B cell (primary cell): ENCODE results near the gene WNT9A. TPM values are rescaled to one million over a fixed set of nuclear protein-coding genes. Genes with fewer than 3 reads are reported as not detected.

ENCODE experiments used
- ATAC-seq: fragments of 200-7000 bp; cut with Tn5 transposase; one replicate; pipeline ENCODE4 v1.10.0; 2021; ENCODE audit warnings: low read depth, mild to moderate bottlenecking, moderate number of reproducible peaks, moderate library complexity
- CTCF ChIA-PET: fragments of 350-600 bp; sonication (Branson Sonifier 250); formaldehyde crosslinking; loops from one replicate; lab custom pipeline; 2021; ENCODE audit warnings: antibody characterized with exemption, inconsistent platforms; lab: Charles Lee
- POLR2A ChIA-PET: fragments of 350-600 bp; sonication (Branson Sonifier 250); formaldehyde crosslinking; loops from one replicate; lab custom pipeline; 2021; ENCODE audit warnings: antibody characterized with exemption; lab: Charles Lee
- DNase-seq: peaks from one replicate; pipeline ENCODE4 v3.0.0; 2013
- H2AFZ ChIP-seq: 2 replicates; pipeline ENCODE4 v1.6.1; 2012; ENCODE audit warnings: mild to moderate bottlenecking, low read depth, low read length; ENCODE audit not compliant: insufficient read depth, poor library complexity, severe bottlenecking
- H3K27ac ChIP-seq, 2 donors: 1 replicate in 1 of 2; 2 replicates in 1 of 2; pipeline ENCODE4 v1.5.1; 2012 to 2013; ENCODE audit warnings: low read length in 2 of 2, mild to moderate bottlenecking in 2 of 2, moderate library complexity in 1 of 2
- H3K27me3 ChIP-seq, 4 experiments: fragments of 200-600 bp in 1 of 4; sonication (generic) in 1 of 4; replicated peaks in 1 of 4; 1 replicate in 2 of 4; 2 replicates in 2 of 4; pipeline versions ENCODE4 v1.6.1 to v1.7.0; 2013 to 2016; ENCODE audit warnings: low read length in 3 of 4, mild to moderate bottlenecking in 2 of 4, mixed read lengths in 1 of 4, moderate library complexity in 1 of 4; ENCODE audit not compliant: insufficient read depth in 4 of 4, control insufficient read depth in 3 of 4; ENCODE audit errors: control extremely low read depth in 1 of 4
- H3K36me3 ChIP-seq, 2 experiments: replicated peaks in 1 of 2; 1 replicate in 1 of 2; 2 replicates in 1 of 2; pipeline versions ENCODE4 v1.6.1 to v1.7.1; 2013; ENCODE audit warnings: low read length in 1 of 2; ENCODE audit not compliant: insufficient read depth in 2 of 2, control insufficient read depth in 1 of 2; ENCODE audit errors: control extremely low read depth in 1 of 2, extremely low read depth in 1 of 2
- H3K4me1 ChIP-seq, 2 donors: fragments of 200-600 bp in 1 of 2; sonication (generic) in 1 of 2; 1 replicate in 1 of 2; 2 replicates in 1 of 2; pipeline versions ENCODE4 v1.5.1 to v1.6.1; 2013 to 2017; ENCODE audit warnings: low read length in 2 of 2; ENCODE audit not compliant: control insufficient read depth in 2 of 2, insufficient read depth in 2 of 2
- H3K4me2 ChIP-seq: replicated peaks from 2 replicates; pipeline ENCODE3; 2012; ENCODE audit warnings: mild to moderate bottlenecking, low read depth, low read length; ENCODE audit not compliant: poor library complexity, severe bottlenecking
- H3K4me3 ChIP-seq, 5 experiments: fragments of 200-600 bp in 1 of 5; sonication (generic) in 1 of 5; 1 replicate in 3 of 5; 2 replicates in 2 of 5; pipeline versions ENCODE4 v1.5.1 to v1.7.0; 2011 to 2016; ENCODE audit warnings: low read length in 4 of 5, mild to moderate bottlenecking in 4 of 5, low read depth in 2 of 5, control low read depth in 1 of 5, moderate library complexity in 1 of 5; ENCODE audit not compliant: insufficient read depth in 1 of 5; ENCODE audit errors: control extremely low read depth in 1 of 5, extremely low read depth in 1 of 5
- H3K79me2 ChIP-seq: fragments of 200-600 bp; sonication (generic); one replicate; pipeline ENCODE4 v1.6.0; 2016; ENCODE audit warnings: low read length; ENCODE audit not compliant: control insufficient read depth, insufficient read depth
- H3K9ac ChIP-seq: fragments of 200-600 bp; sonication (generic); 2 replicates; pipeline ENCODE4 v1.6.1; 2017; ENCODE audit warnings: mild to moderate bottlenecking, low read length, moderate library complexity
- H3K9me3 ChIP-seq, 3 donors: one replicate each; pipeline versions ENCODE4 v1.6.1 to v1.7.1; 2013; ENCODE audit warnings: low read length in 2 of 3; ENCODE audit not compliant: control insufficient read depth in 2 of 3, insufficient read depth in 1 of 3; ENCODE audit errors: control extremely low read depth in 1 of 3
- H4K20me1 ChIP-seq: 2 replicates; pipeline ENCODE4 v1.6.0; 2012; ENCODE audit warnings: mild to moderate bottlenecking, low read length; ENCODE audit not compliant: insufficient read depth, control insufficient read depth, poor library complexity, severe bottlenecking
- H3K27ac Mint-ChIP-seq: one replicate; pipeline ENCODE4 v1.8.0; 2021; ENCODE audit warnings: mixed read lengths
- H3K27me3 Mint-ChIP-seq: one replicate; pipeline ENCODE4 v1.8.0; 2021; ENCODE audit warnings: mixed read lengths
- H3K4me1 Mint-ChIP-seq: one replicate; pipeline ENCODE4 v1.8.0; 2021; ENCODE audit warnings: mixed read lengths
- H3K4me3 Mint-ChIP-seq: one replicate; pipeline ENCODE4 v1.8.0; 2021; ENCODE audit warnings: mixed read lengths
- H3K9me3 Mint-ChIP-seq: one replicate; pipeline ENCODE4 v1.8.0; 2022; ENCODE audit warnings: mixed read lengths; ENCODE audit not compliant: insufficient read depth
- EZH2 ChIP-seq: IDR thresholded peaks from 2 replicates; pipeline ENCODE4 v1.6.1; 2012; ENCODE audit warnings: borderline replicate concordance, low read depth, mild to moderate bottlenecking, moderate library complexity, low read length; ENCODE audit not compliant: insufficient read depth, poor library complexity, severe bottlenecking
- WGBS: methylation state at CpG from one replicate; pipeline ENCODE4 v1.1.5; 2013; ENCODE audit warnings: missing lambda C conversion rate; ENCODE audit not compliant: insufficient coverage; 5-methylcytosine and 5-hydroxymethylcytosine counted together
- intact Hi-C: fragments of 100-400 bp; cut with micrococcal nuclease; formaldehyde crosslinking; loops from one replicate; pipeline ENCODE4 v1.10.0; 2022
- polyA plus RNA-seq: library from polyadenylated mRNA; depleted of rRNA; stranded (reverse); fragments of >200 nt; gene quantifications from 2 replicates; pipeline ENCODE4 v1.2.3, GENCODE V29; 2012
- total RNA-seq, 2 donors: library from RNA; stranded (reverse); fragments of 120-200 nt in 1 of 2; gene quantifications; 1 replicate in 1 of 2; 2 replicates in 1 of 2; pipeline versions ENCODE4 v1.2.3 to v1.2.4, GENCODE V29; 2013 to 2022
- TF ChIP-seq, protein P1 (sequence below): fragments of 200-600 bp; IDR thresholded peaks from one replicate; pipeline ENCODE4 v1.8.0; 2022; ENCODE audit warnings: antibody characterized with exemption, mild to moderate bottlenecking

The WNT9A gene
- total and polyA plus RNA-seq, 2 donors (not counting 1 experiment from before 2014, with no cell fraction given): 0.04 TPM; not detected in 1

GRCh38 chr1:227954163-227954850 is 6.6 kb upstream of the WNT9A start:
- H3K4me1 ChIP-seq: no peaks in the 10 kb centered on the region
- Mint-ChIP-seq H3K9me3 (no peaks in the 10 kb centered on the region), H3K27me3 (peaks cover 48% of the 10 kb centered on the region), H3K4me3 (no peak overlapping the region), H3K27ac (no peak overlapping the region), H3K4me1 (no peaks in the 10 kb centered on the region)
- DNase-seq (no peak), ATAC-seq (no peak)
- ChIA-PET POLR2A (no interaction called here), CTCF (interaction anchor here (1.5 to 5.3 kb wide), 3 partner anchors 9 to 472 kb away, joined by 4 to 45 read pairs (median 8); no protein-coding TSS in a partner anchor)
- H3K9me3 ChIP-seq: peaks cover 0 to 7% (median 2%) of the 10 kb centered on the region in 3 donors
- no peak overlapping the region for H3K9ac ChIP-seq
- no peaks in the 10 kb centered on the region for H3K36me3 ChIP-seq
- TF ChIP-seq, protein P1, sequence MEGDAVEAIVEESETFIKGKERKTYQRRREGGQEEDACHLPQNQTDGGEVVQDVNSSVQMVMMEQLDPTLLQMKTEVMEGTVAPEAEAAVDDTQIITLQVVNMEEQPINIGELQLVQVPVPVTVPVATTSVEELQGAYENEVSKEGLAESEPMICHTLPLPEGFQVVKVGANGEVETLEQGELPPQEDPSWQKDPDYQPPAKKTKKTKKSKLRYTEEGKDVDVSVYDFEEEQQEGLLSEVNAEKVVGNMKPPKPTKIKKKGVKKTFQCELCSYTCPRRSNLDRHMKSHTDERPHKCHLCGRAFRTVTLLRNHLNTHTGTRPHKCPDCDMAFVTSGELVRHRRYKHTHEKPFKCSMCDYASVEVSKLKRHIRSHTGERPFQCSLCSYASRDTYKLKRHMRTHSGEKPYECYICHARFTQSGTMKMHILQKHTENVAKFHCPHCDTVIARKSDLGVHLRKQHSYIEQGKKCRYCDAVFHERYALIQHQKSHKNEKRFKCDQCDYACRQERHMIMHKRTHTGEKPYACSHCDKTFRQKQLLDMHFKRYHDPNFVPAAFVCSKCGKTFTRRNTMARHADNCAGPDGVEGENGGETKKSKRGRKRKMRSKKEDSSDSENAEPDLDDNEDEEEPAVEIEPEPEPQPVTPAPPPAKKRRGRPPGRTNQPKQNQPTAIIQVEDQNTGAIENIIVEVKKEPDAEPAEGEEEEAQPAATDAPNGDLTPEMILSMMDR: no peak
- TF ChIP-seq EZH2: no peak
- H3K79me2 ChIP-seq: no peaks in the 10 kb centered on the region
- H2AFZ ChIP-seq: no peak overlapping the region
- no peak overlapping the region for H3K4me3 ChIP-seq
- H3K27me3 ChIP-seq: peaks cover 0 to 17% (median 5%) of the 10 kb centered on the region in 4 experiments
- H3K27ac ChIP-seq: no peak overlapping the region
- 23% methylated on average over 3 of the region's 4 CpGs for WGBS
- no peak overlapping the region for H3K4me2 ChIP-seq
- intact Hi-C loops: loop anchor here (1.0 to 2.0 kb wide), 2 partner anchors 192 to 474 kb away; no protein-coding TSS in a partner anchor
- no peaks in the 10 kb centered on the region for H4K20me1 ChIP-seq

DNA sequence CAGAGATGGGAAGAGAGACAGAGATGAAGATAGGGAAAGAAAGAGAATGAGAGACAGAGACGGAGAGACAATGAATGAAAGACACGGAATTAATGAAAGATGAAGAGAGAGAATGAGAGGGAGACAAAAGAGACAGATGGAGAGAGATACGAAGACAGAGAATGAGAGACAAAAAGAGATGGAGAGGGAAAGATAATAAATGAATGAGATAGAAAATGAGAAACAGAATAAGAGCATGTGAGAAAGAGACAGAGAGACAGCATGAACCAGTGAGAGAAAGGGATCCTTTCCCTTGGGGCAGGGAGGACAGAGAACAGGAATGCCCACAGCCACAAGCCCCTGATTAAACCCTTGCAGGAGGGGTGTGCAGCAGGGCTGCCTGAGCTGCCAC is 5.3 kb upstream of the WNT9A start:
- no peak overlapping the region for H3K27ac ChIP-seq
- DNase-seq (no peak), ATAC-seq (no peak)
- no peaks in the 10 kb centered on the region for H4K20me1 ChIP-seq
- no peak overlapping the region for H3K27ac Mint-ChIP-seq
- TF ChIP-seq EZH2: no peak
- TF ChIP-seq, protein P1: no peak
- H3K79me2 ChIP-seq: no peaks in the 10 kb centered on the region
- ChIA-PET POLR2A (no interaction called here), CTCF (interaction anchor here (1.5 to 5.3 kb wide), 2 partner anchors 190 to 471 kb away, joined by 8 to 45 read pairs; no protein-coding TSS in a partner anchor)
- 91% methylated on average over 3 of the region's 3 CpGs for WGBS
- peaks cover 0 to 23% (median 10%) of the 10 kb centered on the region in 4 experiments for H3K27me3 ChIP-seq
- H3K9me3 ChIP-seq: peaks cover 0 to 7% (median 2%) of the 10 kb centered on the region in 3 donors
- H3K4me3 ChIP-seq: no peak overlapping the region
- no peak overlapping the region for H2AFZ ChIP-seq
- H3K9ac ChIP-seq: no peak overlapping the region
- H3K4me1 Mint-ChIP-seq: peaks cover 3% of the 10 kb centered on the region
- H3K4me2 ChIP-seq: no peak overlapping the region
- no peaks in the 10 kb centered on the region for H3K9me3 Mint-ChIP-seq
- peaks cover 4 to 6% of the 10 kb centered on the region in 2 donors for H3K4me1 ChIP-seq
- no peaks in the 10 kb centered on the region for H3K36me3 ChIP-seq
- peaks cover 50% of the 10 kb centered on the region for H3K27me3 Mint-ChIP-seq
- intact Hi-C loops: no loop called here
- H3K4me3 Mint-ChIP-seq: no peak overlapping the region
